A673 (cell line): Measurements from ENCODE around the gene CRTAP. TPM values are rescaled to one million over a fixed set of nuclear protein-coding genes. Genes with fewer than 3 reads are reported as not detected.
"Not testable (repeated sequence)": the region's sequence is repeated elsewhere in the genome, so short reads cannot be mapped to it uniquely, and the experiment has no call there.

ENCODE experiments used
- BruUV-seq: library from RNA; stranded (reverse); fragments of 400-500 nt; replicated peaks from 2 replicates; lab custom pipeline; 2021; lab: Mats Ljungman, UMichigan
- CTCF ChIA-PET: fragments of 300-600 bp; sonication (Branson Sonifier 250); formaldehyde crosslinking; loops from one replicate; lab custom pipeline; 2022; ENCODE audit warnings: antibody characterized with exemption; lab: Charles Lee
- POLR2A ChIA-PET: fragments of 300-600 bp; sonication (Branson Sonifier 250); formaldehyde crosslinking; loops from one replicate; lab custom pipeline; 2022; ENCODE audit warnings: antibody characterized with exemption; ENCODE audit not compliant: low non-redundant PET; lab: Charles Lee
- DNase-seq: peaks from one replicate; pipeline ENCODE4 v3.0.0-alpha.2; 2015; ENCODE audit warnings: low spot score
- H3K27ac ChIP-seq: fragments of 200-600 bp; sonication (generic); 2 replicates; pipeline ENCODE4 v1.5.1; 2016; ENCODE audit warnings: mixed run types, low read depth, mild to moderate bottlenecking, mixed read lengths, antibody characterized with exemption, low read length; ENCODE audit not compliant: poor library complexity, severe bottlenecking
- H3K27me3 ChIP-seq: fragments of 200-600 bp; sonication (generic); replicated peaks from 2 replicates; pipeline ENCODE4 v1.6.1; 2017; ENCODE audit warnings: mixed run types, low read depth, mild to moderate bottlenecking, mixed read lengths, antibody characterized with exemption, low read length; ENCODE audit not compliant: insufficient read depth, poor library complexity
- H3K36me3 ChIP-seq: fragments of 200-600 bp; sonication (generic); 2 replicates; pipeline ENCODE4 v1.6.1; 2016; ENCODE audit warnings: mixed run types, mild to moderate bottlenecking, mixed read lengths, antibody characterized with exemption, low read length; ENCODE audit not compliant: insufficient read depth, poor library complexity, severe bottlenecking
- H3K4me1 ChIP-seq: fragments of 200-600 bp; sonication (generic); 2 replicates; pipeline ENCODE4 v1.6.1; 2017; ENCODE audit warnings: mixed run types, mild to moderate bottlenecking, mixed read lengths, antibody characterized with exemption, low read length; ENCODE audit not compliant: insufficient read depth, poor library complexity, severe bottlenecking
- H3K4me3 ChIP-seq: fragments of 200-600 bp; sonication (generic); 2 replicates; pipeline ENCODE4 v1.5.1; 2016; ENCODE audit warnings: low read depth, mixed run types, mild to moderate bottlenecking, mixed read lengths, low read length; ENCODE audit not compliant: poor library complexity, severe bottlenecking
- H3K9me3 ChIP-seq: fragments of 200-600 bp; sonication (generic); 2 replicates; pipeline ENCODE4 v1.6.1; 2016; ENCODE audit warnings: mixed run types, low read depth, mild to moderate bottlenecking, mixed read lengths, antibody characterized with exemption, low read length; ENCODE audit not compliant: poor library complexity, severe bottlenecking
- CTCF ChIP-seq: fragments of 300-800, 200-600 bp; sonication (generic); conservative IDR thresholded peaks from 2 replicates; pipeline ENCODE4 v1.5.1; 2017; ENCODE audit warnings: low read depth, mild to moderate bottlenecking, antibody characterized with exemption, low read length, moderate library complexity, mixed read lengths
- EZH2 ChIP-seq: fragments of 200-600 bp; sonication (generic); IDR thresholded peaks from 2 replicates; pipeline ENCODE4 v1.6.1; 2017; ENCODE audit warnings: borderline replicate concordance, low read depth, mild to moderate bottlenecking, mixed read lengths, antibody characterized with exemption, low read length; ENCODE audit not compliant: poor library complexity, severe bottlenecking
- intact Hi-C: fragments of 100-400 bp; cut with micrococcal nuclease; formaldehyde crosslinking; loops from one replicate; pipeline ENCODE4 v1.10.0; 2022; ENCODE audit not compliant: unreplicated experiment
- total RNA-seq: library from RNA; stranded (reverse); gene quantifications from 2 replicates; pipeline ENCODE4 v1.2.3, GENCODE V29; 2021

The CRTAP gene
- total RNA-seq, 1 experiment from 2014 or later: 114 TPM

GRCh38 chr3:33155301-33155700 is 41.5 kb downstream of the CRTAP start:
- no peaks in the 10 kb centered on the region for H3K36me3 ChIP-seq
- CTCF ChIA-PET: no interaction called here
- no TSS peak for BruUV-seq
- intact Hi-C loops: loop anchor here (10.0 kb wide), 1 partner anchor 60 kb away; the partner anchor contains the start of gene SUSD5
- H3K9me3 ChIP-seq: no peaks in the 10 kb centered on the region
- peaks cover 5% of the 10 kb centered on the region for H3K4me1 ChIP-seq
- no peak for DNase-seq
- H3K4me3 ChIP-seq: no peak overlapping the region
- H3K27ac ChIP-seq: no peak overlapping the region
- TF ChIP-seq EZH2: no peak
- no peak for TF ChIP-seq CTCF
- no peaks in the 10 kb centered on the region for H3K27me3 ChIP-seq
- POLR2A ChIA-PET: no interaction called here

GRCh38 chr3:33159234-33159633 is 45.4 kb downstream of the CRTAP start:
- no peaks in the 10 kb centered on the region for H3K9me3 ChIP-seq
- intact Hi-C loops: loop anchor here (10.0 kb wide), 1 partner anchor 56 kb away; the partner anchor contains the start of gene SUSD5
- ChIA-PET POLR2A (no interaction called here), CTCF (no interaction called here)
- H3K36me3 ChIP-seq: no peaks in the 10 kb centered on the region
- H3K27ac ChIP-seq: no peak overlapping the region
- H3K27me3 ChIP-seq: no peaks in the 10 kb centered on the region
- BruUV-seq: no TSS peak
- no peak overlapping the region for H3K4me3 ChIP-seq
- no peak for TF ChIP-seq CTCF
- TF ChIP-seq EZH2: no peak
- peaks cover 5% of the 10 kb centered on the region for H3K4me1 ChIP-seq
- no peak for DNase-seq

- no TSS peak for BruUV-seq
- Histone ChIP-seq H3K4me3 (no peak overlapping the region), H3K9me3 (no peaks in the 10 kb centered on the region), H3K27ac (no peak overlapping the region), H3K4me1 (peaks cover under 1% of the 10 kb centered on the region), H3K36me3 (no peaks in the 10 kb centered on the region), H3K27me3 (no peaks in the 10 kb centered on the region)
- ChIA-PET CTCF (no interaction called here), POLR2A (no interaction called here)
- intact Hi-C loops: loop anchor here (10.0 kb wide), 1 partner anchor 55 kb away; the partner anchor contains the start of gene SUSD5
- DNase-seq: no peak
- TF ChIP-seq CTCF: no peak
- TF ChIP-seq EZH2: no peak
Observed at GRCh38 chr3:33159981-33160380, 46.2 kb downstream of the CRTAP start.

GRCh38 chr3:33162621-33163020 is 48.8 kb downstream of the CRTAP start:
- H3K4me1 ChIP-seq, DNase-seq, BruUV-seq, CTCF ChIA-PET, intact Hi-C loops, H3K36me3 ChIP-seq, H3K27me3 ChIP-seq, H3K9me3 ChIP-seq, H3K27ac ChIP-seq, H3K4me3 ChIP-seq, POLR2A ChIA-PET: not testable (repeated sequence)
